MCF 10A (cell line): ENCODE results near the gene IL4R. TPM values are rescaled to one million over a fixed set of nuclear protein-coding genes. Genes with fewer than 3 reads are reported as not detected.

Source experiments
- BruUV-seq: library from RNA; stranded (reverse); fragments of 400-500 nt; replicated peaks from 2 replicates; lab custom pipeline; 2021; lab: Mats Ljungman, UMichigan
- CTCF ChIA-PET: fragments of 300-600 bp; sonication (Branson Sonifier 250); formaldehyde crosslinking; extraction: SDS; loops from one replicate; lab custom pipeline; 2021; ENCODE audit warnings: antibody characterized with exemption, inconsistent platforms; lab: Yijun Ruan, JAX
- POLR2A ChIA-PET: fragments of 300-600, 350-650 bp; sonication (Branson Sonifier 250); formaldehyde crosslinking; extraction: SDS; loops from one replicate; lab custom pipeline; 2020; ENCODE audit warnings: antibody characterized with exemption, inconsistent platforms; lab: Yijun Ruan, JAX
- DNase-seq: peaks from one replicate; pipeline ENCODE4 v3.0.0-alpha.2; 2018; ENCODE audit not compliant: unreplicated experiment
- H3K27ac Mint-ChIP-seq: one replicate; pipeline ENCODE4 v1.8.0; 2022; ENCODE audit warnings: mild to moderate bottlenecking, low read depth, mixed read lengths; ENCODE audit not compliant: unreplicated experiment
- H3K27me3 Mint-ChIP-seq: one replicate; pipeline ENCODE4 v1.8.0; 2022; ENCODE audit warnings: mixed read lengths; ENCODE audit not compliant: insufficient read depth, unreplicated experiment
- H3K36me3 Mint-ChIP-seq: one replicate; pipeline ENCODE4 v1.8.0; 2022; ENCODE audit warnings: mild to moderate bottlenecking, moderate library complexity, mixed read lengths; ENCODE audit not compliant: insufficient read depth, unreplicated experiment
- H3K4me1 Mint-ChIP-seq: one replicate; pipeline ENCODE4 v1.8.0; 2022; ENCODE audit warnings: mixed read lengths; ENCODE audit not compliant: insufficient read depth, unreplicated experiment
- H3K4me3 Mint-ChIP-seq: one replicate; pipeline ENCODE4 v1.8.0; 2022; ENCODE audit warnings: mild to moderate bottlenecking, moderate library complexity, mixed read lengths; ENCODE audit not compliant: unreplicated experiment
- H3K9me3 Mint-ChIP-seq: one replicate; pipeline ENCODE4 v1.8.0; 2022; ENCODE audit warnings: mixed read lengths; ENCODE audit not compliant: unreplicated experiment
- CTCF ChIP-seq: fragments of 200-600 bp; IDR thresholded peaks from one replicate; pipeline ENCODE4 v1.8.0; 2022; ENCODE audit warnings: antibody characterized with exemption, mild to moderate bottlenecking; ENCODE audit not compliant: unreplicated experiment
- intact Hi-C: fragments of 100-400 bp; cut with micrococcal nuclease; formaldehyde crosslinking; loops from 2 replicates; pipeline ENCODE4 v1.14.1; 2022
- total RNA-seq: library from RNA; stranded (reverse); gene quantifications from 2 replicates; pipeline ENCODE4 v1.2.3, GENCODE V29; 2022

The IL4R gene
- total RNA-seq, 1 experiment from 2014 or later: 51.9 TPM

- Mint-ChIP-seq H3K4me3 (no peak overlapping the region), H3K9me3 (peaks cover 9% of the 10 kb centered on the region), H3K27ac (no peak overlapping the region), H3K4me1 (no peaks in the 10 kb centered on the region), H3K36me3 (no peaks in the 10 kb centered on the region), H3K27me3 (peaks cover 10% of the 10 kb centered on the region)
- intact Hi-C loops: no loop called here
- no peak for DNase-seq
- ChIA-PET POLR2A (no interaction called here), CTCF (interaction anchor here (1.1 kb wide), 1 partner anchor 149 kb away, joined by 3 read pairs; no protein-coding TSS in a partner anchor)
- TF ChIP-seq CTCF: no peak
- no TSS peak for BruUV-seq
These were observed 69.9 kb downstream of the IL4R start for GRCh38 chr16:27383556-27384243.

- H3K27me3 Mint-ChIP-seq: peaks cover 17% of the 10 kb centered on the region
- ChIA-PET POLR2A (no interaction called here), CTCF (no interaction called here)
- TF ChIP-seq CTCF: no peak
- BruUV-seq: no TSS peak
- H3K36me3 Mint-ChIP-seq: no peaks in the 10 kb centered on the region
- H3K4me3 Mint-ChIP-seq: no peak overlapping the region
- no peak overlapping the region for H3K27ac Mint-ChIP-seq
- intact Hi-C loops: no loop called here
- peaks cover 9% of the 10 kb centered on the region for H3K9me3 Mint-ChIP-seq
- no peak for DNase-seq
- no peaks in the 10 kb centered on the region for H3K4me1 Mint-ChIP-seq
These were observed 70.7 kb downstream of the IL4R start for GRCh38 chr16:27384425-27384824.

- no peak for DNase-seq
- no peak for TF ChIP-seq CTCF
- H3K4me1 Mint-ChIP-seq: no peaks in the 10 kb centered on the region
- H3K4me3 Mint-ChIP-seq: no peak overlapping the region
- no peaks in the 10 kb centered on the region for H3K36me3 Mint-ChIP-seq
- ChIA-PET POLR2A (no interaction called here), CTCF (interaction anchor here (1.8 to 3.4 kb wide), 2 partner anchors 18 to 22 kb away, joined by 10 to 19 read pairs; no protein-coding TSS in a partner anchor)
- BruUV-seq: no TSS peak
- peaks cover 24% of the 10 kb centered on the region for H3K27me3 Mint-ChIP-seq
- intact Hi-C loops: no loop called here
- no peak overlapping the region for H3K27ac Mint-ChIP-seq
- peaks cover 9% of the 10 kb centered on the region for H3K9me3 Mint-ChIP-seq
These were observed 71.6 kb downstream of the IL4R start for GRCh38 chr16:27385398-27385797.

GRCh38 chr16:27386674-27387073 lies 72.9 kb downstream of the IL4R start:
- Mint-ChIP-seq H3K9me3 (peaks cover 9% of the 10 kb centered on the region), H3K27ac (no peak overlapping the region), H3K27me3 (peaks cover 34% of the 10 kb centered on the region), H3K4me1 (no peaks in the 10 kb centered on the region), H3K36me3 (no peaks in the 10 kb centered on the region), H3K4me3 (no peak overlapping the region)
- no TSS peak for BruUV-seq
- intact Hi-C loops: no loop called here
- DNase-seq: no peak
- ChIA-PET POLR2A (interaction anchor here (1.6 kb wide), 1 partner anchor 183 kb away, joined by 5 read pairs; the partner anchor contains the start of gene KDM8), CTCF (interaction anchor here (0.6 to 3.4 kb wide), 4 partner anchors 9 to 151 kb away, joined by 3 to 19 read pairs (median 8); no protein-coding TSS in a partner anchor)
- TF ChIP-seq CTCF: no peak
